Measurements from ENCODE around the gene TMCC3. TPM values are rescaled to one million over a fixed set of nuclear protein-coding genes. Genes with fewer than 3 reads are reported as not detected.

The TMCC3 gene
- total RNA-seq, 2 donors from 2014 or later: 2.5 to 4.2 TPM

- peaks cover 2% of the 10 kb centered on the region for H3K4me1 Mint-ChIP-seq
- Histone ChIP-seq H3K27ac (ENCODE audit: low read depth, low read length) (no peak overlapping the region), H3K9me3 (ENCODE audit: control insufficient read depth, low read length) (no peaks in the 10 kb centered on the region), H3K27me3 (ENCODE audit: control insufficient read depth, insufficient read depth, low read length, poor library complexity, severe bottlenecking) (no peaks in the 10 kb centered on the region), H3K4me1 (ENCODE audit: control insufficient read depth, insufficient read depth, low read length) (no peaks in the 10 kb centered on the region), H3K36me3 (ENCODE audit: control insufficient read depth, insufficient read depth, low read length) (no peaks in the 10 kb centered on the region), H3K9ac (ENCODE audit: extremely low read depth, low read length, poor library complexity, severe bottlenecking) (no peak overlapping the region), H3K4me3 (ENCODE audit: low read length) (no peak overlapping the region)
- no peaks in the 10 kb centered on the region for H3K36me3 Mint-ChIP-seq (ENCODE audit: low read depth)
- no peak for TF ChIP-seq CTCF (conservative IDR thresholded peaks at IDR 0.05)
- whole genome bisulfite sequencing, 2 experiments (ENCODE audit: insufficient coverage in 1 of 2, insufficient read length in 1 of 2): 85% methylated on average over 6 of the region's 6 CpGs; no CpG with 5 or more reads in 1 of the 2 experiments
- peaks cover 6% of the 10 kb centered on the region for H3K9me3 Mint-ChIP-seq
- no peak overlapping the region for H3K27ac Mint-ChIP-seq
- H3K27me3 Mint-ChIP-seq (ENCODE audit: insufficient read depth): no peaks in the 10 kb centered on the region
- DNase-seq: peak; percentile 41
- no peak overlapping the region for H3K4me3 Mint-ChIP-seq
Observed at GRCh38 chr12:94678849-94679248, 28.5 kb upstream of the TMCC3 start.

GRCh38 chr12:94678379-94678778, 28.0 kb upstream of the TMCC3 start:
- H3K4me1 ChIP-seq (ENCODE audit: control insufficient read depth, insufficient read depth, low read length): no peaks in the 10 kb centered on the region
- DNase-seq: peak; percentile 40
- Mint-ChIP-seq H3K27me3 (ENCODE audit: insufficient read depth) (no peaks in the 10 kb centered on the region), H3K36me3 (ENCODE audit: low read depth) (no peaks in the 10 kb centered on the region), H3K4me1 (peaks cover 2% of the 10 kb centered on the region), H3K27ac (no peak overlapping the region), H3K9me3 (peaks cover 6% of the 10 kb centered on the region), H3K4me3 (no peak overlapping the region)
- no peak overlapping the region for H3K9ac ChIP-seq (ENCODE audit: extremely low read depth, low read length, poor library complexity, severe bottlenecking)
- no peaks in the 10 kb centered on the region for H3K36me3 ChIP-seq (ENCODE audit: control insufficient read depth, insufficient read depth, low read length)
- H3K27ac ChIP-seq (ENCODE audit: low read depth, low read length): no peak overlapping the region
- H3K27me3 ChIP-seq (ENCODE audit: control insufficient read depth, insufficient read depth, low read length, poor library complexity, severe bottlenecking): no peaks in the 10 kb centered on the region
- no peak overlapping the region for H3K4me3 ChIP-seq (ENCODE audit: low read length)
- TF ChIP-seq CTCF (conservative IDR thresholded peaks at IDR 0.05): peak; percentile 37
- WGBS, 2 experiments (ENCODE audit: insufficient coverage in 1 of 2, insufficient read length in 1 of 2): 89 to 100% methylated on average over 3 to 8 of the region's 9 CpGs
- no peaks in the 10 kb centered on the region for H3K9me3 ChIP-seq (ENCODE audit: control insufficient read depth, low read length)

- Mint-ChIP-seq H3K9me3 (peaks cover 6% of the 10 kb centered on the region), H3K4me1 (peaks cover 2% of the 10 kb centered on the region), H3K36me3 (ENCODE audit: low read depth) (no peaks in the 10 kb centered on the region), H3K4me3 (no peak overlapping the region), H3K27ac (no peak overlapping the region), H3K27me3 (ENCODE audit: insufficient read depth) (no peaks in the 10 kb centered on the region)
- Histone ChIP-seq H3K9ac (ENCODE audit: extremely low read depth, low read length, poor library complexity, severe bottlenecking) (no peak overlapping the region), H3K9me3 (ENCODE audit: control insufficient read depth, low read length) (no peaks in the 10 kb centered on the region), H3K27me3 (ENCODE audit: control insufficient read depth, insufficient read depth, low read length, poor library complexity, severe bottlenecking) (no peaks in the 10 kb centered on the region), H3K27ac (ENCODE audit: low read depth, low read length) (no peak overlapping the region), H3K4me3 (ENCODE audit: low read length) (no peak overlapping the region), H3K4me1 (ENCODE audit: control insufficient read depth, insufficient read depth, low read length) (no peaks in the 10 kb centered on the region), H3K36me3 (ENCODE audit: control insufficient read depth, insufficient read depth, low read length) (no peaks in the 10 kb centered on the region)
- TF ChIP-seq CTCF (conservative IDR thresholded peaks at IDR 0.05): no peak
- peak; percentile 15 for DNase-seq
- 92% methylated on average over 1 of the region's 1 CpG; no CpG with 5 or more reads in 1 of the 2 experiments for WGBS, 2 experiments (ENCODE audit: insufficient coverage in 1 of 2, insufficient read length in 1 of 2)
Observed at GRCh38 chr12:94677778-94678177, 27.4 kb upstream of the TMCC3 start.

All from endodermal cell (in vitro differentiated cells).